ENCODE results near the gene ERLIN1.

Gene ERLIN1

GRCh38 chr10:100120550-100120949, 65.3 kb downstream of the ERLIN1 start:
- no peak for DNase-seq (ENCODE audit: low read depth in 2 of 2)

GRCh38 chr10:100119726-100120125, 66.1 kb downstream of the ERLIN1 start:
- H3K4me3 ChIP-seq (replicated peaks in 1 of 2; ENCODE audit: low read depth in 2 of 2, low read length in 2 of 2), result no peak overlapping the region
- TF ChIP-seq CTCF (IDR thresholded peaks at IDR 0.05; ENCODE audit: low read depth, low read length), result no peak
- no peak for DNase-seq (ENCODE audit: low read depth in 2 of 2)

More at GRCh38 chr10:100120550-100120949, 65.3 kb downstream of the ERLIN1 start:
- TF ChIP-seq CTCF (IDR thresholded peaks at IDR 0.05; ENCODE audit: low read depth, low read length), result no peak
- H3K4me3 ChIP-seq (replicated peaks in 1 of 2; ENCODE audit: low read depth in 2 of 2, low read length in 2 of 2), result no peak overlapping the region

GRCh38 chr10:100114976-100115770, 70.7 kb downstream of the ERLIN1 start:
- no peak overlapping the region for H3K4me3 ChIP-seq (replicated peaks in 1 of 2; ENCODE audit: low read depth in 2 of 2, low read length in 2 of 2)
- no peak for TF ChIP-seq CTCF (IDR thresholded peaks at IDR 0.05; ENCODE audit: low read depth, low read length)
- DNase-seq (ENCODE audit: low read depth in 2 of 2), result no peak

GRCh38 chr10:100114460-100114859, 71.4 kb downstream of the ERLIN1 start:
- no peak for DNase-seq (ENCODE audit: low read depth in 2 of 2)
- no peak for TF ChIP-seq CTCF (IDR thresholded peaks at IDR 0.05; ENCODE audit: low read depth, low read length)
- H3K4me3 ChIP-seq (replicated peaks in 1 of 2; ENCODE audit: low read depth in 2 of 2, low read length in 2 of 2), result no peak overlapping the region

GRCh38 chr10:100109670-100110069, 76.2 kb downstream of the ERLIN1 start:
- no peak for TF ChIP-seq CTCF (IDR thresholded peaks at IDR 0.05; ENCODE audit: low read depth, low read length)
- DNase-seq (ENCODE audit: low read depth in 2 of 2), result no peak
- no peak overlapping the region for H3K4me3 ChIP-seq (replicated peaks in 1 of 2; ENCODE audit: low read depth in 2 of 2, low read length in 2 of 2)

GRCh38 chr10:100106865-100107264, 79.0 kb downstream of the ERLIN1 start:
- DNase-seq (ENCODE audit: low read depth in 2 of 2), result no peak
- H3K4me3 ChIP-seq (replicated peaks in 1 of 2; ENCODE audit: low read depth in 2 of 2, low read length in 2 of 2), result no peak overlapping the region
- TF ChIP-seq CTCF (IDR thresholded peaks at IDR 0.05; ENCODE audit: low read depth, low read length), result no peak

DNA sequence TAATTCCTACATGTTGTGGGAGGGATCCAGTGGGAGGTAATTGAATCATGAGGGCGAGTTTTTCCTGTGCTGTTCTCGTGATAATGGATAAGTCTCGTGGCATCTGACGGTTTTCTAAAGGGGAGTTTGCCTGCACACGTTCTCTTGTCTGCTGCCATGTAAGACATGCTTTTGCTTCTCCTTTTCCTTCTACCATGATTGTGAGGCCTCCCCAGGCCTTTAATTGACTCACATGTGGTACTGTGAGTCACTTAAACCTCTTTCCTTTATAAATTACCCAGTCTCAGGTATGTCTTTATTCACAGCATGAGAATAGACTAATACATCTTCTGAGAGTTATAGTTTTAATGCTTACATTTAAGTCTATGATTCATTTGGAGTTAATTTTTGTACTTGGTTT, 81.5 kb downstream of the ERLIN1 start:
- no peak overlapping the region for H3K4me3 ChIP-seq (replicated peaks in 1 of 2; ENCODE audit: low read depth in 2 of 2, low read length in 2 of 2)
- TF ChIP-seq CTCF (IDR thresholded peaks at IDR 0.05; ENCODE audit: low read depth, low read length), result no peak
- DNase-seq (ENCODE audit: low read depth in 2 of 2), result no peak

Measured in cardiac fibroblast (primary cell).